CD8-positive, alpha-beta memory T cell (primary cell): ENCODE results near the gene ETFA. TPM values are rescaled to one million over a fixed set of nuclear protein-coding genes. Genes with fewer than 3 reads are reported as not detected.

Experiments used
- CTCF ChIA-PET: fragments of 350-600 bp; sonication (Branson Sonifier 250); formaldehyde crosslinking; loops from one replicate; lab custom pipeline; 2021; ENCODE audit warnings: antibody characterized with exemption; lab: Charles Lee
- POLR2A ChIA-PET: fragments of 350-600 bp; sonication (Branson Sonifier 250); formaldehyde crosslinking; loops from one replicate; lab custom pipeline; 2021; ENCODE audit warnings: antibody characterized with exemption; lab: Charles Lee
- DNase-seq, 5 donors: peaks; one replicate each; pipeline versions ENCODE4 v3.0.0 to v3.0.0-alpha.2; 2020 to 2022; ENCODE audit warnings: mixed read lengths in 1 of 5
- H3K27ac ChIP-seq: one replicate; pipeline ENCODE4 v1.7.0; 2013; ENCODE audit warnings: low read depth, mild to moderate bottlenecking, low read length, moderate library complexity
- H3K27me3 ChIP-seq: 2 replicates; pipeline ENCODE4 v1.7.0; 2013; ENCODE audit warnings: low read length, mild to moderate bottlenecking; ENCODE audit not compliant: insufficient read depth, poor library complexity, severe bottlenecking
- H3K36me3 ChIP-seq: 2 replicates; pipeline ENCODE4 v1.7.0; 2013; ENCODE audit warnings: mild to moderate bottlenecking, low read length, moderate library complexity; ENCODE audit not compliant: insufficient read depth
- H3K4me1 ChIP-seq: 2 replicates; pipeline ENCODE4 v1.7.0; 2013; ENCODE audit warnings: mild to moderate bottlenecking, low read length, moderate library complexity; ENCODE audit not compliant: insufficient read depth
- H3K4me3 ChIP-seq: 2 replicates; pipeline ENCODE4 v1.7.0; 2013; ENCODE audit warnings: mild to moderate bottlenecking, low read length
- H3K9me3 ChIP-seq: 2 replicates; pipeline ENCODE4 v1.7.0; 2013; ENCODE audit warnings: mild to moderate bottlenecking, low read length
- H3K27ac Mint-ChIP-seq, 8 donors: one replicate each; pipeline ENCODE4 v1.8.0; 2020 to 2021; ENCODE audit warnings: mixed read lengths in 8 of 8, mild to moderate bottlenecking in 6 of 8, inconsistent platforms in 3 of 8, moderate library complexity in 3 of 8
- H3K27me3 Mint-ChIP-seq, 2 donors: one replicate each; pipeline ENCODE4 v1.8.0; 2020 to 2021; ENCODE audit warnings: mixed read lengths in 2 of 2, mild to moderate bottlenecking in 1 of 2, moderate library complexity in 1 of 2
- H3K36me3 Mint-ChIP-seq, 3 donors: one replicate each; pipeline ENCODE4 v1.8.0; 2020 to 2021; ENCODE audit warnings: mixed read lengths in 3 of 3, inconsistent platforms in 1 of 3, mild to moderate bottlenecking in 1 of 3
- H3K4me1 Mint-ChIP-seq, 3 donors: one replicate each; pipeline ENCODE4 v1.8.0; 2020 to 2021; ENCODE audit warnings: mixed read lengths in 3 of 3, inconsistent platforms in 1 of 3, mild to moderate bottlenecking in 1 of 3
- H3K4me3 Mint-ChIP-seq, 7 donors: one replicate each; pipeline ENCODE4 v1.8.0; 2020 to 2021; ENCODE audit warnings: mixed read lengths in 7 of 7, mild to moderate bottlenecking in 6 of 7, moderate library complexity in 4 of 7, inconsistent platforms in 2 of 7
- H3K9me3 Mint-ChIP-seq, 5 donors: one replicate each; pipeline ENCODE4 v1.8.0; 2020 to 2022; ENCODE audit warnings: mixed read lengths in 5 of 5, mild to moderate bottlenecking in 3 of 5, moderate library complexity in 2 of 5, inconsistent platforms in 1 of 5
- polyA plus RNA-seq: library from polyadenylated mRNA; unstranded; fragments of 300-500 nt; fragmentation: Illumina TruSeq; gene quantifications from one replicate; pipeline ENCODE4 v1.2.3, GENCODE V29; 2021
- total RNA-seq, 2 experiments: library from RNA; stranded (reverse); gene quantifications; one replicate each; pipeline ENCODE4 v1.2.3, GENCODE V29; 2021

ETFA gene
- total and polyA plus RNA-seq, 3 experiments from 2014 or later = 122 to 178 (median 176) TPM

DNA sequence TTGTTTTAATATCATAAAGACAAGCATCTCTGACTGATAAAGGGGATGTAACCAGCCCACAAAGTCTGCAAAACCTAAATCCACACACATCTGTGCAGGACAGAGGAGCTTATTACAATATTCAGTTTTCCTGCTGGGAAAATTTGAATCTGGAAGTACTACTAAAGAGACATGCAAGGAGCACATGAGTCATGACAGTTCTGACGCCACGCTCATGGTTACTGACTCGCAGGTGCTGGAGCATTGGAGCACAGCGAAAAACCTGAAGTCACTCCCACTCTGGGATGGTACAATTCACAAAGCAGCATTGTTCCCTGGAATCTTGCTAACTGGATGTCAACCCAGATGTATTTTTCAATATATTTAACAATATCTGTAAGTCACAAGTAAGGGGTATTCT lies 17.7 kb upstream of the ETFA start:
- H3K4me3 Mint-ChIP-seq = no peak overlapping the region
- H3K27ac Mint-ChIP-seq = no peak overlapping the region
- H3K9me3 Mint-ChIP-seq = no peaks in the 10 kb centered on the region
- Histone ChIP-seq H3K9me3 (no peaks in the 10 kb centered on the region), H3K4me1 (no peaks in the 10 kb centered on the region), H3K4me3 (no peak overlapping the region), H3K36me3 (no peaks in the 10 kb centered on the region), H3K27me3 (peaks cover 9% of the 10 kb centered on the region), H3K27ac (no peak overlapping the region)
- peaks cover 50 to 72% of the 10 kb centered on the region in 2 donors for H3K27me3 Mint-ChIP-seq
- H3K4me1 Mint-ChIP-seq = peaks cover 0 to under 1% (median under 1%) of the 10 kb centered on the region in 3 donors
- H3K36me3 Mint-ChIP-seq = peaks cover 0 to 4% (median 1%) of the 10 kb centered on the region in 3 donors
- ChIA-PET CTCF (no interaction called here), POLR2A (no interaction called here)
- DNase-seq = no peak

DNA sequence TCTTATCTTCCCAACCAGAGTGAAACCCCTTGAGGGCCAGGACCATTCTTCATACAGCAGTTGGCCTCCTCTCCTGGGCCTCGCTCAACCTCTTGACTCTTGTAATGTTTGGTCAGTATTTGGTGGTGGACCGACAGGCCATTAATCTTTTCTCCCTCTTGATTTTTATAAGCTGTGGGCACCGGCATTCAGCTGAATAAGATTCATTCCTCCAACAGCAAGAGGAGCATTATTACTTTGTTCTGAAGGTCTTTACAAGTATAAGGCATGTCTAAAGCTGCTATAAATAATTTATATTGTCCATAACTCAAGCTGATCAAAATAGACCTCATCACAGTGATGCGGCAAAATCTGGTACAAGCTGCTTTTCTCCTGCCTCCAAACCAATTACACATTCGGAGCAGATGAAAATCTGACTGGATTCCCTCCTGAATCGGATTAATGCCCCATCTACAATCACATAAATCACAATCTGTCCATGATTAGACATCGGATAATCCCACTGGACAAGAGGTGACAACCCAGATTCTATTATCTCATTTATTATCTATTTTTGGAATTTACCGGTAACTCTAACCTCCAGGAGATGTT lies 16.9 kb upstream of the ETFA start:
- Mint-ChIP-seq H3K4me3 (no peak overlapping the region), H3K27ac (no peak overlapping the region), H3K27me3 (peaks cover 44 to 70% of the 10 kb centered on the region in 2 donors), H3K4me1 (no peaks in the 10 kb centered on the region), H3K9me3 (no peaks in the 10 kb centered on the region), H3K36me3 (peaks cover 0 to 4% (median 1%) of the 10 kb centered on the region in 3 donors)
- Histone ChIP-seq H3K4me1 (no peaks in the 10 kb centered on the region), H3K36me3 (no peaks in the 10 kb centered on the region), H3K9me3 (no peaks in the 10 kb centered on the region), H3K4me3 (no peak overlapping the region), H3K27ac (no peak overlapping the region), H3K27me3 (peaks cover 9% of the 10 kb centered on the region)
- ChIA-PET POLR2A (no interaction called here), CTCF (no interaction called here)
- no peak for DNase-seq

DNA sequence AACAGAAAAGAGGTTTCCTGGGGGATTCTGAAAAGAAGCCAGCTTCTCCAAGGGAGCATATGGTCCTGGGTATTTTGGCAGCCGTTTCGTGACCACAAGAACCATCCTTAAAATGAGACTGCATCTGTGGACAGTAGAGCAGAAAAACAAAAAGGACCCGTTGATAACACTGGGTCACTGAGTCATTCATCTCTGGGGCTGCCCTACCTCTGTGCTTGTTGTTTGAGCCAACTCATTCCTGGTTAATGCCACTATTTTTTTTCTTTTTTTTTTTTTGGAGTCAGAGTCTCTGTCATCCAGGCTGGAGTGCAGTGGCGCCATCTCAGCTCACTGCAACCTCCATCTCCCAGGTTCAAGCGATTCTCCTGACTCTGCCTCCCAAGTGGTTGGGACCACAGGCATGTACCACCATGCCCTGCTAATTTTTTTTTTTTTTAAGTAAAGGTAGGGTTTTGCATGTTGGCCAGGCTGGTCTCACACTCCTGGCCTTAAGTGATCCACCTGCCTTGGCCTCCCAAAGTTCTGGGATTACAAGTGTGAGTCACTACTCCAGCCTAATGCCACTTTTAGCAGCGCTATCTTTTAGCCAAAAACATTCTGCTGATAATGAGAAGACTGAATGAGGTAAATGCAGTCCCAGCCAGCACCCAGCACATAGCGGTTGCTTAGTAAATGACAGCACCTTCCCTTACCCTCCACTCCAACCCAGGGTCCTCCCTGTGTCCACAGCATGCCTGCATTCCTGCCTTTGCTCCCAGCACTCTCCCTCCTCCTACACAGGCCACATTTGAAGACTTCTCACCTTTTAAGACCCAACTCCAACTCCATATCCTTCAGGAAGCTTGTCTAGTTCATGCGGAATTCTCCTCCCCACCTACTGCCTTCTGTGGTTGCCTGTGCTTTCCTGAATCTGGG lies 16.2 kb upstream of the ETFA start:
- no peak overlapping the region for H3K27ac ChIP-seq
- H3K4me3 ChIP-seq = no peak overlapping the region
- ChIA-PET POLR2A (no interaction called here), CTCF (no interaction called here)
- Mint-ChIP-seq H3K4me3 (no peak overlapping the region), H3K36me3 (peaks cover 0 to 4% (median 0%) of the 10 kb centered on the region in 3 donors), H3K27ac (no peak overlapping the region), H3K27me3 (peaks cover 42 to 69% of the 10 kb centered on the region in 2 donors), H3K4me1 (no peaks in the 10 kb centered on the region), H3K9me3 (no peaks in the 10 kb centered on the region)
- no peaks in the 10 kb centered on the region for H3K36me3 ChIP-seq
- H3K27me3 ChIP-seq = peaks cover 9% of the 10 kb centered on the region
- no peaks in the 10 kb centered on the region for H3K4me1 ChIP-seq
- no peaks in the 10 kb centered on the region for H3K9me3 ChIP-seq
- no peak for DNase-seq

DNA sequence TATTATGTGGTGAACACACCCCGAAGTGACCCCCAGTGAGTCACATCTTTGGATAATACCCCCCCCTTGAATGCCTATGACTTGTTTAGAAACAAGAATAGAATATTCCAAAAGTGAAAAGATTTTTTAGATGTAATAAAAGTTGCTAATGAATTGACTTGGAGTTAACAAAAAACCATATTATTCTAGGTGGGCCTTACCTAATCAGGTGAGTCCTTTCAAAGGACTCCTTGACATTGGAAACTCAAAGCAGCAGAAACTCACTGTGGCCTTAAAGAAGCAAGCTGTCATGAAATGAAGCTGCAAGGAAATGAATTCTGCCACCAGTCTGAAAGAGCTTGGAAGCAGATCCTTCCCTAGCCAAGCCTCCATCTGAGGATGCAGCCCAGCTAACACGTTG lies 14.4 kb upstream of the ETFA start:
- ChIA-PET POLR2A (no interaction called here), CTCF (no interaction called here)
- peaks cover 0 to 4% (median 0%) of the 10 kb centered on the region in 3 donors for H3K36me3 Mint-ChIP-seq
- Histone ChIP-seq H3K36me3 (no peaks in the 10 kb centered on the region), H3K27me3 (peaks cover 9% of the 10 kb centered on the region), H3K9me3 (no peaks in the 10 kb centered on the region), H3K4me3 (no peak overlapping the region), H3K27ac (no peak overlapping the region), H3K4me1 (no peaks in the 10 kb centered on the region)
- H3K4me3 Mint-ChIP-seq = no peak overlapping the region
- no peak overlapping the region for H3K27ac Mint-ChIP-seq
- no peaks in the 10 kb centered on the region for H3K9me3 Mint-ChIP-seq
- H3K4me1 Mint-ChIP-seq = no peaks in the 10 kb centered on the region
- no peak for DNase-seq
- peaks cover 41 to 66% of the 10 kb centered on the region in 2 donors for H3K27me3 Mint-ChIP-seq

DNA sequence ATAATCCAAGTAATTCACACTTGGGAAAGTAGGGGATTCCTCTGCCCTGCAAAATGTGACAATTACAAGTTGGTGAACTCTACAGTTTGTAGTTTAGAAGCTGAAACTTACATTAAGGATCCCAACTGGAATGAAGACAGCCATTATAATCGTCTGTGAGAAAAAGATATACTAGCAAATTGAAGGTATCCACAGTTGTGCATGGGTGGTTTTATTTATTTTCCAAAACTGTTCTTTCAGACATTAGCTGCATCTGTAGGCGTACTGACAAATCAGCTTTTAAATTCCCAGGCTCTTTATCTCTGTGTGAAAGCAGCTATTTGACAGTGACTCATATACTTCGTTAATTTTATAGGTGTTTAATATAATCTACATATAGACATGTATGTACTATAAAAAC lies 12.8 kb upstream of the ETFA start:
- Histone ChIP-seq H3K36me3 (no peaks in the 10 kb centered on the region), H3K9me3 (no peaks in the 10 kb centered on the region), H3K4me3 (no peak overlapping the region), H3K27me3 (peaks cover 9% of the 10 kb centered on the region), H3K27ac (no peak overlapping the region), H3K4me1 (no peaks in the 10 kb centered on the region)
- no peaks in the 10 kb centered on the region for H3K4me1 Mint-ChIP-seq
- H3K4me3 Mint-ChIP-seq = no peak overlapping the region
- H3K36me3 Mint-ChIP-seq = peaks cover 0 to 4% (median 0%) of the 10 kb centered on the region in 3 donors
- no peak overlapping the region for H3K27ac Mint-ChIP-seq
- H3K27me3 Mint-ChIP-seq = peaks cover 38 to 60% of the 10 kb centered on the region in 2 donors
- ChIA-PET CTCF (no interaction called here), POLR2A (no interaction called here)
- H3K9me3 Mint-ChIP-seq = no peaks in the 10 kb centered on the region
- no peak for DNase-seq

DNA sequence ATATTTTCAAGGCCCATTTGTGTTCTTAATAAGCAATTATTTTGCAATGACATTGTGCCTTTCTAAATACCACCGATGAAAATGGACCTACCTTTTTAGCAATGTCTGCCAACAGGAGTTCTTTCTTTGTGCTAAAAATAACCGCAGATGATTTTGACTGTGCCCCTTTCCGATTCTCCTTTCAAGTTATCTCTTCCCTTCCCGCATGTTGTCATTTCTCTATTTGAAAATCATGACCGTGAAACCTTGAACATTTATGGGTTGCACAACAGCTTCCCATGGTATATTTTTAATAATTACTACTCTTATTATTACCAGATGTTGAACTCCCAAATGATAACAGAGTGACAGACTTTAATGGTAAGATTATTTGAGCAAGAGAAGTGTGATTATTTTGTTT lies 10.3 kb upstream of the ETFA start:
- DNase-seq = no peak
- Mint-ChIP-seq H3K4me3 (no peak overlapping the region), H3K9me3 (no peaks in the 10 kb centered on the region), H3K4me1 (no peaks in the 10 kb centered on the region), H3K27ac (no peak overlapping the region), H3K36me3 (no peaks in the 10 kb centered on the region), H3K27me3 (peaks cover 33 to 57% of the 10 kb centered on the region in 2 donors)
- ChIA-PET CTCF (no interaction called here), POLR2A (no interaction called here)
- no peaks in the 10 kb centered on the region for H3K9me3 ChIP-seq
- H3K36me3 ChIP-seq = no peaks in the 10 kb centered on the region
- H3K27me3 ChIP-seq = peaks cover 9% of the 10 kb centered on the region
- H3K27ac ChIP-seq = no peak overlapping the region
- H3K4me3 ChIP-seq = no peak overlapping the region
- no peaks in the 10 kb centered on the region for H3K4me1 ChIP-seq

DNA sequence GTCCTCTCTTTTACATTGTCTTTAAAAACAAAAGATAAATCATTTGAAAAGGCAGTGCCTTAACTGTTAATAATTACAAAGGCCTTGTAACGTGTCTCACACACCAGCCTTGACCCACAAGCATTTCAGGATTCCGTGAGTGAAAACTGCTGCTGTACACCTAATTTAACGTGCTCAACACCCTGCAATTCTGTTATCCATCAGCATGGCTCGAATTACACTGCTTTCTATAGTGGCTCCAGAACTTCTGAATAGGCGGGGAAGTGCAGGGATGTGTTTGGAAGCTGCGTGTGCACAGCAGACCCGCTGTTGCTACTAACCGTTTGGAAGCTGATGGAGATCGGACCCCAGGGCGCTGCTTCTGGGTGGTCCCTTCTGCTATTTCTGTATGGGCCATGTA lies 9.9 kb upstream of the ETFA start:
- H3K27ac ChIP-seq = no peak overlapping the region
- H3K4me3 ChIP-seq = no peak overlapping the region
- peaks cover 9% of the 10 kb centered on the region for H3K27me3 ChIP-seq
- peaks cover 34 to 56% of the 10 kb centered on the region in 2 donors for H3K27me3 Mint-ChIP-seq
- DNase-seq = no peak
- no peaks in the 10 kb centered on the region for H3K36me3 Mint-ChIP-seq
- no peaks in the 10 kb centered on the region for H3K9me3 ChIP-seq
- H3K9me3 Mint-ChIP-seq = no peaks in the 10 kb centered on the region
- H3K27ac Mint-ChIP-seq = no peak overlapping the region
- ChIA-PET POLR2A (no interaction called here), CTCF (no interaction called here)
- no peaks in the 10 kb centered on the region for H3K4me1 ChIP-seq
- no peaks in the 10 kb centered on the region for H3K4me1 Mint-ChIP-seq
- H3K36me3 ChIP-seq = no peaks in the 10 kb centered on the region
- no peak overlapping the region for H3K4me3 Mint-ChIP-seq

DNA sequence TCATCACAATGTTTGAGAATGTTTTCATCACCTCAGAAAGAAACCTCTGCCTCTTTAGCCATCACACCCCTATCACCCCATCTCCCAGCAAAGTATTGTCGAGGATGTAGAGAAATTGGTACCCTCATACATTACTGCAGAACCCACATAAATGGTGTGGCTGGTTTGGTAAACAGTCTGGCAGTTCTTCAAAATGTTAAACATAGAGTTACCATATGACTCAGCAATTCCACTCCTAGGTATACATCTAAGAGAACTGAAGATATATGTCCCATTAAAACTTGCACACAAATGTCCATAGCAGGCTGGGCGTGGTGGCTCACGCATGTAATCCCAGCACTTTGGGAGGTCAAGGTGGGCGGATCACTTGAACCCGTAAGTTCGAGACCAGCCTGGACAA lies 8.7 kb upstream of the ETFA start:
- H3K4me3 ChIP-seq = no peak overlapping the region
- H3K36me3 ChIP-seq = no peaks in the 10 kb centered on the region
- no peak for DNase-seq
- ChIA-PET CTCF (no interaction called here), POLR2A (no interaction called here)
- no peak overlapping the region for H3K27ac Mint-ChIP-seq
- no peaks in the 10 kb centered on the region for H3K4me1 ChIP-seq
- peaks cover 28 to 45% of the 10 kb centered on the region in 2 donors for H3K27me3 Mint-ChIP-seq
- H3K36me3 Mint-ChIP-seq = no peaks in the 10 kb centered on the region
- no peaks in the 10 kb centered on the region for H3K9me3 ChIP-seq
- peaks cover 3% of the 10 kb centered on the region for H3K27me3 ChIP-seq
- no peaks in the 10 kb centered on the region for H3K9me3 Mint-ChIP-seq
- no peak overlapping the region for H3K27ac ChIP-seq
- no peaks in the 10 kb centered on the region for H3K4me1 Mint-ChIP-seq
- H3K4me3 Mint-ChIP-seq = no peak overlapping the region
